ENCODE data around the gene CBR1.
A peak's percentile ranks its signal among the peaks of the same experiment; 100 is the strongest.
"Not testable (repeated sequence)": the region's sequence is repeated elsewhere in the genome, so short reads cannot be mapped to it uniquely, and the experiment has no call there.

Gene CBR1

DNA sequence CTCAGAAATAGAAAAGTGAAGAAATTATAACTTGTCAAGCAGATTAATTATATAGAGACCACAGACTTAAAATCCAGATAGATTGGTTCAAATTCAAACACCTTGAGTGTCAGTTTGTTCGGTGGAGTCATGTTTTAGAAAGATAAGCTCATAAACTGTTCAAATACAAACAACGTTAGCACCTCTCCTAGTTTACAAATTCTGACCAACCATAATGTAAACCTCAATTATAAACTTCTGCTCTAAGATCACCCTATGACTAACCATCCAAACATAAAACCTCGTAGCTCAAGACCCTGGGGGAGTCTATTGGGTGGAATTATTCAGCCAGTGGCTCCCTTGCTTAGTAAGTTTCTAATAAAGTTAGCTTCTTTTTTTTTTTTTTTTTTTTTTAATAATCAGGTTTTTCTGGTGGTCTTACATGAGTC, 12.4 kb downstream of the CBR1 start:
- no peak for DNase-seq

DNA sequence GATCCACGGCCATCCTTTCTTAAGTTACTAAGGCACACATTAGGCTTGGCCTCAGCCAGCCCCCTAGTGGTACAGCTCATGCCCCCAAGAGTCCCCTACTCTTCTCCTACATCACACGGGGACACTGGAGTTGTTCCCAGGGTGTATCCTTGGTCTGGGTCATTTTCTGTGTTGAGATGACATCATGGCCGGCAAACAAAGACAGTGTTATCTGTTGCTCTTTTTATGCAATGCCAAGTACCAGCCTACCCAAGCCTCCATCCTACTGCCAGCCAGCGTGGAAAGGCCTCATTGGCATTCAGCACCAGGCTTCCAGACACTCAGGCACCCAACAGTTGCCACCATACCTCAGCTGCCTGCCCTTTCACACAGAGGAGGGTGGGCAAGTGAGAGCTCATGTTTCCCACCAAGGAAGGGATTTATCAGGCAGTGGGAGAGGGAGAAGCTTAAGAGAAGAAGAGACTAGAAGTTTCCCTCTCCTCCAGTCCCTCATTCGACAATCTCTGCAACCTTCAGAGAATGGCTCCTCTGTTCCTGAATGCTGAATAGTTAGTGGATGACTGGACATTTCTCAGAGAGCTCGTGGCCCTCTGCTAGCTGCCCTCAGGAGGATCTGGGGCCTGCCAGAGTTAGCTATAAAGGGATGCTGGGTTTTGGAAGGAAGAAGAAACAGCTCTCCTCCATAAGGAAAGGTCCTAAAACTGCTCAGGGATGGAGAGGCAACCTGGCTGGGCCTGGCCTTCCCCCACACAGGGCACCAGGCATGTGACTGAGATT, 17.7 kb downstream of the CBR1 start:
- DNase-seq = no peak

GRCh38 chr21:36089946-36090345, 20.1 kb downstream of the CBR1 start:
- DNase-seq = no peak

DNA sequence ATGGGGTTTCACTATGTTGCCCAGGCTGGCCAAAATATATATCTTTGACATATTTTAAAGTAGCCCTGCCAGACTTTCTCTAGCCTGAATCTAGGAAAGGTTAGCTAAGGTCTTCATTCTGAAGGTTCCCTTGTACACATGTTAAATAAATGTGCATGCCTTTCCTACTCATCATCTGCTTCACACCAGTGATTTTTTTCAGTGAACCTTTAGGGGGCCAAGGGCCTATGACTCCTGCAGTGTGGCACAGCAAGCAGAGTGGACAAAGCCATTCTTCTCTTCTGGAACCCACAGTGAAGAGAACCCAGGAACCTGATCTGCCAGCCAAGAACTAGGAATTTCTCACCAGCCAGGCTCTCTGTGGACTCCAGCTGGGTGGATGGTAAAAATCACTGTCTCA, 22.9 kb downstream of the CBR1 start:
- no peak for DNase-seq

- DNase-seq = no peak
Observed at GRCh38 chr21:36093512-36093911, 23.7 kb downstream of the CBR1 start.

DNA sequence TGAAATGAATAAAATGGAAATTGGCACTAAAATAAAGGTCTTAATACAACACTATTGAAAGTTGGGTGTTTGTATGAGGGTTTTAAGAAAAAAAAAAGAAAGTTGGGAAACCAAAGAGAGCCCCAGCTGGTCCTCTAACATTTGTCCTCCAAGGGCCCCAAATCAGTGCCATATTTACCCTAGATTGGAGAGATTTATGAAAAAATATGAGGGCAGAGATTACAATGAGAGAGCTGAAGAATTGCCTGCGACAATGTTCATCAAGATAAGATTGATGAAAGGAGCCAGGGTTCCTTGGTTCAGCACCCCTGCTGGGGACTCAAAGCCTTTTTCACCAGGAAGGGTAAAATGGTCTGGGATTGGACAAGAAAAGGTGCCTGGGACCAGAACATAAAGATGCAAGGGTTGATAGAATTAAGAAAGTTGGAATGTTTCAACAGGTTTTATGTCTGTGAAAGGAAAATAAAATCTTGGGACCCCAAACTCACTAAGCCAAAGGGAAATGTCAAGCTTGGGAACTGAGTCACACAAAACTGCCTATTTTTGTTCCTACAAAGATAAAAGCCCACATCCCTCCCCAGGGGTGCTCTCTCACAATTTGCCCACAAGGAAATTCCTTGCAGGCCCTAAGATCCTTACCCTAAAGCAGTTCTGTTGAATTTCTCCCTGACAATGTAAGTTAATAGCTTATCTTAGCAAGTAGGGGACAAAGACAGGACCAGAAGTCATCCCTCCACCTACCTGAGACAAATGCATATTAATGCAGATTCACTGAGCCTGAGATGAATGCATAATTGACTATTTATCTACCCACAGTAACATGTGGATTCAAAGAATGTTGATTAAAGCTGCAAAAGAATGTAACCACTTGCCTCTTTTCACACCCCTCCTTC, 26.8 kb downstream of the CBR1 start:
- no peak for DNase-seq

DNA sequence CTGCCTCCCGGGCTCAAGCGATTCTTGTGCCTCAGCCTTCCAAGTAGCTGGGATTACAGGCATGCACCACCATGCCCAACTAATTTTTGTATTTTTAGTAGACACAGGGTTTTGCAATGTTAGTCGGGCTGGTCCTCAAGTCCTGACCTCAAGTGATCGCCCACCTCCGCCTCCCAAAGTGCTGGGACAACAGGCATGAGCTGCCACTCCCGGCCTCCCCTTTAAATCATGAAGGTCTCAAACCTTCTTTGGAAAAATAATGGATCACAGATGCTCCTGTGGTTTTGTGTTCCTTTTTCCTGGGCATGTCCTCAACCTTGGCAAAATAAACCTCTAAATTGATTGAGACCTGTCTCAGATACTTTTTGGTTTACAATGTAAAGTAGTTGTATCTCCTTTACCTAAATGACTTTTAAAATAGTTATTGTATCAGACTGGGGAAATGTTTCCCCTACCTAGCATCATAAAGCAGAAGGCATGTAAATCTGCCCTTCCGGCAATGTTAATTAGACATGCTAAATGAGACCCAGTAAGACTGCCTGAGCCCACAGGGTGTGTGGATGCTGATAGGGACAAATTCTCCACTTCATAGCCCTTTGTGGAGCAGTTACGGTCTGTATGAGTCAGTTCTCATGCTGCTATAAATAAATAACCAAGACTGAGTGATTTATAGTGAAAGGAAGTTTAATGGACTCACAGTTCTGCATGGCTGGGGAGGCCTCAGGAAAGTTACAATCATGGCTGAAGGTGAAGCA, 27.8 kb downstream of the CBR1 start:
- no peak for DNase-seq

- DNase-seq = no peak
Observed at GRCh38 chr21:36098182-36098532, 28.3 kb downstream of the CBR1 start.

DNA sequence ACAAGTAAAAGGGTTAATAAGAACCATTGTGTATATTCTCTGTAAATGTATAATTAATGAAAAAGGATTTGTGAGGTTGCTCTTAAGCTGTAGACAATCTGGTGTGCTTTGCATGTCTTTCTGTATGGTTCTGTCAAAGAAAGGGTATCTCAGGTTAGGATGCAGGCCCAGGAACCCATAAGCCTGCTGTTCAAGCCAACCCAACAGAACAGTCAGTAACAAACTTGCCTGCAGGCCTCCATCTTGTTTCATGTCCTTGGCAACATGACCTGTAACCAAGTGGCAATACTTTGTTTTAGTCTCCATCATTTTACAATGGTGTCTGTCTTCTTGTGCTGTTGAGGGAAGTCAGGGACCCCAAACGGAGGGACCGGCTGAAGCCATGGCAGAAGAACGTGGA, 29.2 kb downstream of the CBR1 start:
- no peak for DNase-seq

GRCh38 chr21:36099695-36100211, 29.9 kb downstream of the CBR1 start:
- not testable (repeated sequence) for DNase-seq

- no peak for DNase-seq
Observed at GRCh38 chr21:36100971-36101641, 31.3 kb downstream of the CBR1 start.

GRCh38 chr21:36103434-36103833, 33.6 kb downstream of the CBR1 start:
- DNase-seq = no peak

DNA sequence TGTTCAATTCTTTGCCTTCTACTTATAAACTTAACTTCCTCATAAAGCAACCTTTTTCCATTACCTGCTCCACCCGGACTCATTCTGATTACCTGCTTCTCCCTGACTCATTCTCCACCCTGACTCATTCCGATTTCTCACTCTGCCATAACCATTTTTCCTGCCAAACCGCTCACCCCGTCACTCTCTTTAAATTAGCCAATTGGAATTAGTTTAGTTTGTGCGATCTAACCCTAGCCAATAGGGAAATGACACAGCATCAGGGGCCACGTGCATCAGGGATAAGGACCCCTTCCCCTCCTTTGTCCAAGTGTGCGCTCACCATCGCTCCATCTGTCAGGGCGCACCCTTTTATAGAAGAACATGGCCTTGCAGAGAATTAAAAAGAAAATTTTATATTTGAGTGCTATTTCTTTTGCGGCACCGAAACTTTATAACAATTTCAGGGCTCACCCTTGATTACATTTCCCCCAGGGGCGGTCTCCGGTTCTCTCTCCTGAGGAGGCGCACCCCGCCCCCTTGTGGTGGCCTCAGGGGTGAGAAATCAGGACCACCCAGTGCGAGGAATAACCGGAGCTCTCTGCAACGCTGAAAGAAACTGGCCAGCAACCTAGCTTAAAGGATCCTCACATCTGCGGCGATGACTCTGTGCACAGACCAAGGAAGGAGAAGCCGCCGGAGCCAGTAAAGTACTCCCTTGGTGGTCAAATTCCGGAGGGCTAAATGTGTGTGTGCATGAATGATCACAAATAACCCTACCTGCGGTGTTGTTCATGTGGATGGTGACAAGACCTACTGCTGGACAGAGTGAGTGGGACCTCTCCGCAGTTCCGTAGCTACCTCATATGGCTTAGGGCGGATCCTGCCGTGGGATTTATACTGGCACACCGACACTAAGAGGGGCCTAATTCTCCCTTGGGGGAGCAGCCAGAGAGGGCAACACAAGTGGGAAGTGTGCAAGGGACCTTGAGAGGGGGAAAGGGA, 34.8 kb downstream of the CBR1 start:
- peak; percentile 74 for DNase-seq

DNA sequence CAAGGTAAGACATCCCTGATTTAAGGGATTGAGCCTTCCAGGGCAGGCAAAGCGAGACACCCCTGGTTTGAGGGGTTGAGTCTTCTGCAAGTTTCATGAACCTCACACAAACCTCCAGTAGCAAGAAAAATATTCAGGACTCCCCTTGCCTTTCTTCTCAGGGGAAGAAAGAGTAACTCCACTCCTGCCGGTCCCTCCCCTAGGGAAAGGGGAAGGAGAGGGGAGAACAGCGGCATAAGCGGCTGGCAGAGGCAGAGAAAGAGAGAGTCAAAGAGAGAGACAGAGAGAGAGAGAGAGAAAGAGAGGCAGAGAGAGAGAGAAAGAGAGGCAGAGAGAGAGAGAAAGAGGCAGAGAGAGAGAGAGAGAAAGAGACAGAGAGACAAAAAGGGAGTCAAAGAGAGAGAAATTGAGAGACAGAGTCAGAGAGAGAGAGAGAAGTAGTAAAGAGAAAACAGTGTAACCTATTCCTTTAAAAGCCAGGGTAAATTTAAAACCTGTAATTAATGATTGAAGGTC, 35.6 kb downstream of the CBR1 start:
- DNase-seq = no peak

DNA sequence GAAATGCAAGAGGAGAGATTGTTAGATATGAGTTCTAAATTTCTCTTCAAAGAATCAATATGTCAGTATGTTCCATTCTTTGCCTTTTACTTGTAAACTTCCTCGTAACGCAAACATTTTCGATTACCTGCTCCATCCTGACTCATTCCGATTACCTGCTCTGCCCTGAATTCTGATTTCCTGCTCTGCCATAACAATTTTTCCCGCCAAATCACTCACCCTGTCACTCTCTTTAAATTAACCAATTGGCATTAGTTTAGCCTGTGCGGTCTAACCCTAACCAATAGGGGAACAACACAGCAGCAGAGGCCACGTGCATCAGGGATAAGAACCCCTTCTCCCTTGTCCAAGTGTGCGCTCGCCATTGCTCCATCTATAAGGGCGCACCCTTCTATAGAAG, 40.0 kb downstream of the CBR1 start:
- no peak for DNase-seq

GRCh38 chr21:36111238-36111637, 41.4 kb downstream of the CBR1 start:
- DNase-seq = no peak

DNA sequence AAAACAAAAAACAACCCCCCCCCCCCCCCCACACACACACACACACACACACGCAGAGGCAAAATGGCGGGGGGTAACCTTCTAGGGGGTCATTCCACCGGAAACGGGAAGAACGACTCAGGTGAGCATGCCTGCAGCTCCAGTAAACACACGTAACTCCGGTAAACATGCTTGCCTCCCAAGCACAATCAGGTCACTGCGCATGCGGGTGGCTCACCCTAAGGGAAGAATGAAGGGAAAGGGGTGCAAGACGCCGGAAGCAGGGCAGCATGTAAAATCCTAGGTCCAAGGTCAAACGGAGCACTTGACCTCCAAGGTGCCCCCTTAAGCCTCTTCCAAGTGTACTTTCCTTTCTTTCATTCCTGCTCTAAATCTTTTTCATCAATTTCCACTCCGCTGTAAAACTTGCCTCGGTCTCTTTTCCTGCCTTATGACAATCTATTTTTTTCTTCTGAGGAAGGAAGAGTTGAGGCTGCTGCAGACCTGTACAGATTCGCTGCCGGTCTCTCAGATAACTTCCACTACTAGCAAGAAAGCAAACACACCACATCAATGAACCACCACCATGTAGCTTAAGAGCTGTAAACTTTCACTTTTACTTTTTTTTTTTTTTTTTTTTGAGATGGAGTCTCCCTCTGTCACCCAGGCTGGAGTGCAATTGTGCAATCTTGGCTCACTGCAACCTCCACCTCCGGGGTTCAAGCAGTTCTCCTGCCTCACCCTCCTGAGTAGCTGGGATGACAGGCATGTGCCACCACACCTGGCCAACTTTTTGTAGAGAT, 44.0 kb downstream of the CBR1 start:
- peak; percentile 80 for DNase-seq

DNA sequence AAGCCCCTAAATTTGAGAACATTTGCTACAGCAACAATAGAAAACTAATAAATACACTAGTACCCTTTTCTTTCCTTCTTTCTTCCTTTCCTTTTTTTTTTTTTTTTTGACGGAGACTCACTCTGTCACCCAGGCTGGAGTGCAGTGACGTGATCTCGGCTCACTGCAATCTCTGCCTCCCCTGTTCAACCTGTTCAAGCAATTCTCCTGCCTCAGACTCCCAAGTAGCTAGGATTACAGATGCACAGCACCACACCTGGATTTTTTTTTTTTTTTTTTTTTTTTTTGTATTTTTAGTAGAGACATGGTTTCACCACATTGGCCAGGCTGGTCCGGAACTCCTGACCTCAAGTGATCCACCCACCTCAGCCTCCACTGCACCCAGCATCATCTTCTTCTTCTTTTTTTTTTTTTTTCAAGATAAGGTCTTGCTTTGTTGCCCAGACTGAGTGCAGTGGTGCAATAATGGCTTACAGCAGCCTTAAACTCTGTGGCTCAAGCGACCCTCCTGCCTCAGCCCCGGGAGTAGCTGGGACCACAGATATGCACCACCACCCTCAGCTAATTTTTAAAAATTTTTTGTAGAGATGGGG, 45.4 kb downstream of the CBR1 start:
- DNase-seq = peak; percentile 14

- DNase-seq = no peak
Observed at GRCh38 chr21:36117286-36117741, 47.5 kb downstream of the CBR1 start.
